ENCODE results near the gene MRPL24.

MRPL24 gene

DNA sequence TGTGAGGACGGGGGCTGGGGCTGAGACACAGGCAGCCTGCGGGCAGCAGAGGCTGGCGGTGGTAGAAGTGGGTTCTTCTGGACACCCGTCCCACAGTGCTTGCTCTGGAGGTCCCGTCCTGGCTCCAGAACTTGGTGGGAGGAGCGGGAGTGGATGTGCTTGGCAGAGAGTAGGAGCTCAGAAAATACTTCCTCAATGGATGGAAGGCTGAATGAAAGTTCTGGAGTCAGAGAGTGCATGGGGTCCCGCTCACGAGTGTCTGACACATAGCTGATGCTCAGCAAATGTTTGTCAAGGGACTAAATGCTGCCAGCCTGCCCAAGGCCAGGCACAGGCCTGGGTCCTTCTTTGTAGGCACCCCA lies 50.2 kb downstream of the MRPL24 start:
- no peak for DNase-seq

DNA sequence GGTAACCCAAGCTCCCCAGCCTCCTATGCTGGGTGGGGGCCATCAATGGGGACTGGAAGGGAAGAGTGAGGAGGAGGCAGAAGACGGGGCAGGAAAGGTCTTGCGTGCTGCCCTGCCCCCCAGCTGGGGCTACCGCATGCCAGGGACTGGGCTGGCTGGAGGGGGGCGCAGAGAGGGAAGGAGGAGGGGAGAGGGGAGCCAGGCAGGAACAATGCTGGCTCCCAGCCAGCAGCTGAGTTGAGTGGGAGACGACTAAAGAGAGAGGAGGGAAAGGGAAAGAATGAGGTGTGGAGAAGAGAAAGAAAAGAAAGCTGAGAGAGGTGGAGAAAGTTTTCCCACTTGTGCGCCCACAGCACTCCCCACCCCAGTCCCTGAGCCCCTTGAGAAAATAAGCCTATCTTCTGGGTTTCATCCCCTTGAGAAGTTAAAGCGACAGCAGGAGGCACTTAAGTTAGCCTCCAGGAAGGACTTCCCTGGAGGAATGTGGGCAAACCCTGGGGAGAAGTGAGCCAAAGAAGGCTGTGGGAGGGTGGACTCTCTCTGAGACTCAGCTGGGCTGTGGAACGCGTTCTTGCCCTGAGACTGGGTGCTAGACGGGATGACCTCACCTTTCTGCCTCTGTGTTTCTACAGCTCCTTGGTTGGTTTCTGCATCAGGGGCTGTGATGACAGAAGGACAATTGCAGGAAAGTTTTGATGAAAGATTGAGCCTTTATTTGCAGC lies 50.8 kb downstream of the MRPL24 start:
- no peak for DNase-seq

DNA sequence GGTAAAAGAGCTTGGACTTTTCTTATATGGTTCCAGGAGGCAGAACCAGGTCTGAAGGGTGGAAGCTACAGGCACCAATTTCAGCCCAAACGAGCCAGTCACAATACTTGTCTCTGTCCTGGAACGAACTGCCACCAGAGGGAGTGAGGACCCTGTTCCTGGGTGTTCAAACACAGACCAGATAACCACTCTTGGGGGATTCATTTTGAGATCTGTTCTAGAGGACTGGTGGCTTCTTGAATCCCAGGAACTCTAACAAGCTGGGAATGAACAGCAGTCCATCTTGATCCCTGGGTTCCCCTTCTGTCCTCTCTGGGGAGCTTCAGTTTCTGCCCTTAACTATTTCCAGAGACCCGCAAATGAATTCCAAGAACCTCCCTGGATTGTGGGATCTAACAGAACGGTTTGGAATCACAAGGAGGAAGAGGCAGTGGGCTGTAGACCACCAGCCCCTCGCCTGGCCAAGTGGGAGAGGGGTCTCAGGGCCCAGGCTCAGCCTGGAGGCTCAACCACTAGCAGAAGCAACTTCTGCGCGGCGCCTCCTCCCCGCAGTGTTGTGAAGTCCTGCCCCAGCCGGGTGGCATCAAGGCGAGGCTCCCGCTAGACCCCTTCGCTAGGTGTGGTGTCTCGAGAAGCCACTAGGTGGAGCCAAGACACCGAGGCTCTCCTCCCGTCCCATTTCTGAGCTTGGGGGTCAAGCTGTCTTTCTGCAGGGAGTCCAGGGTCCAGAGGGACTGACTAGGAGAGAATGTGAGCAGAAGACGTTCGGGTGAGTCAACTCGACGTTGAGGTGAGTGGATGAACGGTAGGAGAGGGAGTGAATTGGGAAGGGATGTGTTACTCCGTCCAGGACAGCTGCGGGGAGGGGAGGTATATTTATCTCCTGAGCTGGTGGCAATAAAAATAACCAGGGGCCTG lies 51.6 kb downstream of the MRPL24 start:
- peak; percentile 61 for DNase-seq

Data from T1000 (cell line).